Tibial nerve (tissue), 4 donors: ENCODE measurements around the gene PRKAR1B. TPM values are rescaled to one million over a fixed set of nuclear protein-coding genes. Genes with fewer than 3 reads are reported as not detected.
"Not testable (repeated sequence)": the region's sequence is repeated elsewhere in the genome, so short reads cannot be mapped to it uniquely, and the experiment has no call there.

Source experiments
- DNase-seq, 2 donors: peaks; one replicate each; pipeline ENCODE4 v3.0.0-alpha.2; 2019; ENCODE audit warnings: low spot score in 2 of 2
- H3K27ac ChIP-seq, 4 donors: fragments of 200-600 bp; sonication (generic) in 3 of 4; one replicate each; pipeline ENCODE4 v1.5.1; 2017 to 2019; ENCODE audit warnings: mild to moderate bottlenecking in 1 of 4
- H3K27me3 ChIP-seq, 2 donors: fragments of 200-600 bp; sonication (generic) in 1 of 2; one replicate each; pipeline versions ENCODE4 v1.5.1 to v1.6.0; 2017 to 2019
- H3K36me3 ChIP-seq, 3 donors: fragments of 200-600 bp; sonication (generic); one replicate each; pipeline ENCODE4 v1.5.1; 2018 to 2019
- H3K4me1 ChIP-seq, 4 donors: fragments of 200-600 bp; sonication (generic) in 3 of 4; one replicate each; pipeline ENCODE4 v1.5.1; 2017 to 2019
- H3K4me3 ChIP-seq, 4 donors: fragments of 200-600 bp; sonication (generic) in 3 of 4; one replicate each; pipeline ENCODE4 v1.5.1; 2017 to 2019; ENCODE audit warnings: mild to moderate bottlenecking in 1 of 4, moderate library complexity in 1 of 4
- H3K9me3 ChIP-seq, 4 donors: fragments of 200-600 bp; sonication (generic) in 3 of 4; one replicate each; pipeline ENCODE4 v1.5.1; 2017 to 2019
- EP300 ChIP-seq, 2 donors: sonication (generic); formaldehyde crosslinking; IDR thresholded peaks; one replicate each; pipeline ENCODE4 v1.6.1; 2017; ENCODE audit warnings: antibody characterized with exemption in 2 of 2, mild to moderate bottlenecking in 1 of 2
- POLR2A ChIP-seq, 2 donors: fragments of 450-650 bp; IDR thresholded peaks; one replicate each; pipeline ENCODE4 v1.6.1; 2017; ENCODE audit warnings: antibody characterized with exemption in 2 of 2, mild to moderate bottlenecking in 2 of 2, moderate library complexity in 2 of 2
- WGBS, 2 donors: methylation state at CpG; one replicate each; pipeline ENCODE4 v1.1.5; 2018; 5-methylcytosine and 5-hydroxymethylcytosine counted together
- total RNA-seq, 4 donors: library from RNA; depleted of rRNA; stranded (reverse); fragments of >200 nt; gene quantifications; one replicate each; pipeline ENCODE4 v1.1.0, GENCODE V29; 2016
- TF ChIP-seq, protein P1 (sequence below), 5 experiments: fragments of 200-600 bp in 3 of 5; fragments of 450-650 bp in 2 of 5; sonication (generic) in 3 of 5; IDR thresholded peaks; one replicate each; pipeline ENCODE4 v1.5.1; 2016 to 2019; ENCODE audit warnings: antibody characterized with exemption in 5 of 5, mild to moderate bottlenecking in 3 of 5, moderate library complexity in 2 of 5

Gene PRKAR1B
- total RNA-seq, 4 donors from 2014 or later = 2.7 to 12.3 (median 4.8) TPM

GRCh38 chr7:754531-755412 lies 27.7 kb upstream of the PRKAR1B start:
- Histone ChIP-seq H3K4me3 (no peak overlapping the region), H3K27me3 (no peaks in the 10 kb centered on the region), H3K9me3 (no peaks in the 10 kb centered on the region), H3K4me1 (peaks cover 0 to under 1% (median 0%) of the 10 kb centered on the region in 4 donors), H3K27ac (no peak overlapping the region), H3K36me3 (peaks cover 4 to 90% (median 22%) of the 10 kb centered on the region in 3 donors)
- TF ChIP-seq POLR2A (IDR thresholded peaks at IDR 0.05) (no peak), EP300 (IDR thresholded peaks at IDR 0.05) (no peak)
- TF ChIP-seq, protein P1, sequence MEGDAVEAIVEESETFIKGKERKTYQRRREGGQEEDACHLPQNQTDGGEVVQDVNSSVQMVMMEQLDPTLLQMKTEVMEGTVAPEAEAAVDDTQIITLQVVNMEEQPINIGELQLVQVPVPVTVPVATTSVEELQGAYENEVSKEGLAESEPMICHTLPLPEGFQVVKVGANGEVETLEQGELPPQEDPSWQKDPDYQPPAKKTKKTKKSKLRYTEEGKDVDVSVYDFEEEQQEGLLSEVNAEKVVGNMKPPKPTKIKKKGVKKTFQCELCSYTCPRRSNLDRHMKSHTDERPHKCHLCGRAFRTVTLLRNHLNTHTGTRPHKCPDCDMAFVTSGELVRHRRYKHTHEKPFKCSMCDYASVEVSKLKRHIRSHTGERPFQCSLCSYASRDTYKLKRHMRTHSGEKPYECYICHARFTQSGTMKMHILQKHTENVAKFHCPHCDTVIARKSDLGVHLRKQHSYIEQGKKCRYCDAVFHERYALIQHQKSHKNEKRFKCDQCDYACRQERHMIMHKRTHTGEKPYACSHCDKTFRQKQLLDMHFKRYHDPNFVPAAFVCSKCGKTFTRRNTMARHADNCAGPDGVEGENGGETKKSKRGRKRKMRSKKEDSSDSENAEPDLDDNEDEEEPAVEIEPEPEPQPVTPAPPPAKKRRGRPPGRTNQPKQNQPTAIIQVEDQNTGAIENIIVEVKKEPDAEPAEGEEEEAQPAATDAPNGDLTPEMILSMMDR (IDR thresholded peaks at IDR 0.05) = no peak
- WGBS, 2 donors = 93 to 94% methylated on average over 28 to 49 of the region's 49 CpGs
- no peak for DNase-seq

- no peak overlapping the region for H3K27ac ChIP-seq
- TF ChIP-seq, protein P1 (IDR thresholded peaks at IDR 0.05) = no peak
- TF ChIP-seq EP300 (IDR thresholded peaks at IDR 0.05) (no peak), POLR2A (IDR thresholded peaks at IDR 0.05) (no peak)
- H3K4me1 ChIP-seq = peaks cover 0 to 12% (median 0%) of the 10 kb centered on the region in 4 donors
- no peaks in the 10 kb centered on the region for H3K27me3 ChIP-seq
- H3K36me3 ChIP-seq = peaks cover 4 to 85% (median 22%) of the 10 kb centered on the region in 3 donors
- H3K9me3 ChIP-seq = no peaks in the 10 kb centered on the region
- H3K4me3 ChIP-seq = no peak overlapping the region
- no peak for DNase-seq
- WGBS, 2 donors = 94 to 96% methylated on average over 17 of the region's 17 CpGs
Measured at GRCh38 chr7:753190-753589, 26.1 kb upstream of the PRKAR1B start.

DNA sequence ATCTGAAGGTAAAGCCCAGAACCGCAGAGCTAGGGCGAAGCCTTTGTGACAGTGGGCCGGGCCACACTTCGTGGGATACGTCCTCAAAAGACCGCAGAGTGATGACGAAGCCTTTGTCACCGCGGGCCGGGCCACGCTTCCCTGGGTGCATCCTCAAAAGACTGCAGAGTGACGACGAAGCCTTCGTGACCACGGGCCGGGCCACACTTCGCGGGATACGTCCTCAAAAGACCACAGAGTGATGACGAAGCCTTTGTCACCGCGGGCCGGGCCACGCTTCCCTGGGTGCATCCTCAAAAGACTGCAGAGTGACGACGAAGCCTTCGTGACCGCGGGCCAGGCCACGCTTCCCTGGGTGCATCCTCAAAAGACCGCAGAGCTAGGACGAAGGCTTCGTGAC lies 25.2 kb upstream of the PRKAR1B start:
- Histone ChIP-seq H3K36me3 (peaks cover 0 to 76% (median 16%) of the 10 kb centered on the region in 3 donors), H3K4me1 (peaks cover 0 to 12% (median 0%) of the 10 kb centered on the region in 4 donors)
- not testable (repeated sequence) for H3K9me3 ChIP-seq, H3K27ac ChIP-seq, DNase-seq, H3K4me3 ChIP-seq, H3K27me3 ChIP-seq
- 88 to 95% methylated on average over 33 of the region's 33 CpGs for WGBS, 2 donors

DNA sequence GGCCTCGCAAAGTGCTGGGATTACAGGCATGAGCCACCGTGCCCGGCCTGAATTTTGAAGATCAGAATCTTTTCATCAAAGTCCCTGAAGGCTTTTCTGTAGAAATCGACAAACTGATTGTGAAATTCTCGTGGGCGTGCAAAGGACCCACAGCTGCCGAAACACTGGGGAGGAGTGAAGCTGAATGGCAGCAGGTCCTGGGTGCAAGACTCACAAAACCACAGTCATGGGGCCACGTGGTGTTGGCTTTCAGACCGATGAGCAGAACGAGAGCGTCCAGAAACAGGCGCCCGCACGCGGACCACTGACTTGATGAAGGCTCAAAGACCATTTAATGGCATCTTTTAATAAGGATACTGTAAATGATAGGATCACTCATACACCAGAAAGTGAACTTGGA lies 24.7 kb upstream of the PRKAR1B start:
- DNase-seq = no peak
- TF ChIP-seq, protein P1 (IDR thresholded peaks at IDR 0.05) = no peak
- no peak for TF ChIP-seq POLR2A (IDR thresholded peaks at IDR 0.05)
- no peak for TF ChIP-seq EP300 (IDR thresholded peaks at IDR 0.05)
- no peak overlapping the region for H3K27ac ChIP-seq
- WGBS, 2 donors = 88 to 92% methylated on average over 15 of the region's 15 CpGs
- H3K9me3 ChIP-seq = no peaks in the 10 kb centered on the region
- peaks cover 0 to 76% (median 12%) of the 10 kb centered on the region in 3 donors for H3K36me3 ChIP-seq
- H3K4me1 ChIP-seq = peaks cover 0 to 12% (median 0%) of the 10 kb centered on the region in 4 donors
- H3K4me3 ChIP-seq = no peak overlapping the region
- H3K27me3 ChIP-seq = no peaks in the 10 kb centered on the region

DNA sequence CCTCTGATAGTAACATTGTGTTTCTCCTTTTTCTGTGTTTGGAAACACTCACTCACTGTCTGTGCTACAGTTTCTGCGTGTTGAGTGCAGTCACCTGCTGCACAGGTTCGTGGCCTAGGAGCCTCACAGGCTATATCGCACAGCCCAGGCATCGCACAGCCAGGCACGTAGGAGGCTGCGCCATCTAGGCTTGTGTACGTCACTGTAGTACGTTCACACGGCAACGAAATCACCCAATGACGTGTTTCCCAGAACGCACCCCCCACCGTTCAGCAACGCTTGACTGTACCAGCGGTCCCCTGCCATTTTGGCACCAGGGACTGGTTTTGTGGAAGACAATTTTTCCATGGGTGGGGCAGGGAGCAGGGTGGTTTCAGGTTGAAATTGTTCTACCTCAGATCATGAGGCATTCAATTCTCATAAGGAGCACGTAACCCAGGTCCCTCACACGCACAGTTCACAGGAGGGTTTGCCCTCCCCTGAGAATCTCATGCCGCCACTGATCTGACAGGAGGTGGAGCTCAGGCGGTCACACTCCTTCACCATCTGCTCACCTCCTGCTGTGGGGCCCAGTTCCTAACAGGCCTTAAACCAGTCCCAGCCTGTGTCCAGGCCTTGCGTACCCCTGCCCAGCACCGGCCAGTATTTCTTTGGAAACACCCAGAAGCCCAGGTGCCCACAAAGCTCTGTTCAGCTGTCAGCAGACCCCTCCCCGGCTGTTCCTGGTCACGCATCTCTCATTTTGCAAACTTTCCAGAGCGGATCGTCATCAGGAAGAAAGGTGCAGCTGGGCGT lies 23.2 kb upstream of the PRKAR1B start:
- WGBS, 2 donors = 95 to 96% methylated on average over 26 of the region's 26 CpGs
- Histone ChIP-seq H3K36me3 (peaks cover 0 to 69% (median 7%) of the 10 kb centered on the region in 3 donors), H3K4me1 (peaks cover 0 to 12% (median 0%) of the 10 kb centered on the region in 4 donors), H3K4me3 (no peak overlapping the region), H3K27me3 (no peaks in the 10 kb centered on the region), H3K27ac (no peak overlapping the region), H3K9me3 (no peaks in the 10 kb centered on the region)
- TF ChIP-seq, protein P1 (IDR thresholded peaks at IDR 0.05) = no peak
- TF ChIP-seq EP300 (IDR thresholded peaks at IDR 0.05) (no peak), POLR2A (IDR thresholded peaks at IDR 0.05) (no peak)
- no peak for DNase-seq
